EH (cell line): ENCODE results near the gene TLCD3B.

Experiments used
- DNase-seq: peaks from one replicate; pipeline ENCODE4 v3.0.0-alpha.2; 2015; ENCODE audit warnings: low read depth

The TLCD3B gene

GRCh38 chr16:30030841-30031413 is at the start of gene TLCD3B:
TSS of gene TLCD3B (minus strand) at chr16:30031271. CDS start at chr16:30030527, 744 bp downstream.
- no peak for DNase-seq

- no peak for DNase-seq
Observed at GRCh38 chr16:30079480-30079879, 48.4 kb upstream of the TLCD3B start.

- DNase-seq: no peak
Observed at GRCh38 chr16:30078744-30079143, 47.7 kb upstream of the TLCD3B start.

- peak; percentile 64 for DNase-seq
Observed at GRCh38 chr16:30077656-30078055, 46.6 kb upstream of the TLCD3B start.

GRCh38 chr16:30076276-30076791 is 45.3 kb upstream of the TLCD3B start:
- DNase-seq: peak; percentile 34

- peak; percentile 91 for DNase-seq
Observed at GRCh38 chr16:30075503-30076275, 44.6 kb upstream of the TLCD3B start, which contains the start of gene PPP4C. TSS of gene PPP4C (plus strand) at chr16:30075994. CDS start at chr16:30076378, 384 bp downstream.

- no peak for DNase-seq
Observed at GRCh38 chr16:30070490-30070889, 39.4 kb upstream of the TLCD3B start.

- DNase-seq: no peak
Observed at GRCh38 chr16:30069611-30070462, 38.8 kb upstream of the TLCD3B start.

GRCh38 chr16:30068750-30069610 is 37.9 kb upstream of the TLCD3B start:
- peak; percentile 35 for DNase-seq

GRCh38 chr16:30068333-30068732 is 37.3 kb upstream of the TLCD3B start:
- no peak for DNase-seq

GRCh38 chr16:30067584-30067916 is 36.5 kb upstream of the TLCD3B start:
- DNase-seq: no peak

- no peak for DNase-seq
Observed at GRCh38 chr16:30066761-30067583, 35.9 kb upstream of the TLCD3B start.

GRCh38 chr16:30065943-30066760 is 35.1 kb upstream of the TLCD3B start:
- peak; percentile 71 for DNase-seq

- DNase-seq: peak; percentile 99
Observed at GRCh38 chr16:30065102-30065942, 34.3 kb upstream of the TLCD3B start, which contains the start of gene ALDOA. TSS of gene ALDOA (plus strand) at chr16:30065760. CDS start at chr16:30066898, 1,138 bp downstream.

- no peak for DNase-seq
Observed at GRCh38 chr16:30064729-30065101, 33.6 kb upstream of the TLCD3B start.

GRCh38 chr16:30063893-30064728 is 33.0 kb upstream of the TLCD3B start:
- DNase-seq: peak; percentile 48

GRCh38 chr16:30063278-30063892 is 32.3 kb upstream of the TLCD3B start:
- DNase-seq: no peak
